ENCODE data around the gene ZNF827. TPM values are rescaled to one million over a fixed set of nuclear protein-coding genes. Genes with fewer than 3 reads are reported as not detected.
A peak's percentile ranks its signal among the peaks of the same experiment; 100 is the strongest.

Gene ZNF827
- total and polyA plus RNA-seq, 2 of the 8 experiments (the other 6 are each of a cell fraction or from before 2014, with no cell fraction given): 25.3 to 26.2 TPM

GRCh38 chr4:145822181-145822580 is 116.4 kb downstream of the ZNF827 start:
- Histone ChIP-seq H4K20me1 (replicated peaks in 1 of 2; ENCODE audit: control insufficient read depth in 1 of 2, insufficient read depth in 2 of 2, low read length in 2 of 2) (no peaks in the 10 kb centered on the region), H3K79me2 (ENCODE audit: control insufficient read depth in 1 of 2, insufficient read depth in 2 of 2, low read length in 2 of 2) (no peaks in the 10 kb centered on the region), H3K56ac (replicated peaks; ENCODE audit: insufficient read length, low read depth, low read length) (no peak overlapping the region), H3K79me1 (ENCODE audit: low read depth, low read length) (no peaks in the 10 kb centered on the region), H2BK15ac (ENCODE audit: low read length) (no peak overlapping the region), H3K4me1 (replicated peaks in 1 of 4; ENCODE audit: control insufficient read depth in 3 of 4, insufficient read depth in 4 of 4, low read length in 3 of 4) (peaks cover 0 to 15% (median 10%) of the 10 kb centered on the region in 4 experiments; a peak in 5 of 7 replicates), H4K91ac (replicated peaks; ENCODE audit: insufficient read length, low read length) (no peak overlapping the region), H4K8ac (ENCODE audit: extremely low read depth, insufficient read depth, low read length) (0 out of 2 replicates have a peak overlapping the region, but pooled peaks have one; percentile 12), H3K9me3 (ENCODE audit: insufficient read depth in 2 of 2, low read depth in 1 of 2, low read length in 1 of 2) (no peaks in the 10 kb centered on the region), H3K23ac (ENCODE audit: insufficient read length) (no peak overlapping the region), H2BK12ac (ENCODE audit: low read depth, low read length) (peak overlapping the region; percentile 27; the same call in 1 of the 2 replicates), H3K14ac (ENCODE audit: insufficient read length) (no peak overlapping the region), H3K18ac (ENCODE audit: extremely low read depth, low read length) (no peak overlapping the region), H2AK5ac (ENCODE audit: low read depth, low read length) (no peak overlapping the region), H3K23me2 (ENCODE audit: low read depth, low read length) (no peaks in the 10 kb centered on the region), H2BK20ac (ENCODE audit: low read length) (no peak overlapping the region), H3K27ac (ENCODE audit: low read depth, low read length) (no peak overlapping the region), H2AFZ (ENCODE audit: low read length) (no peak overlapping the region), H3K4me3 (ENCODE audit: extremely low read depth in 1 of 4, insufficient read depth in 2 of 4, low read depth in 3 of 4, low read length in 4 of 4) (no peak overlapping the region), H3K4me2 (ENCODE audit: insufficient read depth in 1 of 2, low read depth in 2 of 2, low read length in 2 of 2) (no peak overlapping the region), H3K36me3 (ENCODE audit: control insufficient read depth in 2 of 4, insufficient read depth in 4 of 4, low read length in 3 of 4) (peaks cover 0 to 11% (median under 1%) of the 10 kb centered on the region in 4 experiments; a peak in 2 of 8 replicates), H3K4ac (replicated peaks; ENCODE audit: insufficient read length, low read depth, low read length) (no peak overlapping the region), H3K27me3 (replicated peaks in 1 of 4; ENCODE audit: control insufficient read depth in 3 of 4, extremely low read depth in 1 of 4, insufficient read depth in 3 of 4, low read length in 3 of 4) (no peaks in the 10 kb centered on the region), H2BK120ac (replicated peaks; ENCODE audit: low read depth, low read length) (no peak overlapping the region), H4K5ac (ENCODE audit: insufficient read length, low read depth, low read length) (no peak overlapping the region), H2BK5ac (ENCODE audit: low read depth, low read length) (peak overlapping the region; percentile 8; the same call in 1 of the 2 replicates), H3K9ac (replicated peaks in 1 of 4; ENCODE audit: extremely low read depth in 1 of 4, low read depth in 3 of 4, low read length in 3 of 4) (no peak overlapping the region)
- DNase-seq (ENCODE audit: low read depth in 1 of 2, low spot score in 2 of 2) (no peak), FAIRE-seq (no peak)
- TF ChIP-seq YY1 (IDR thresholded peaks at IDR 0.05; ENCODE audit: low read depth, low read length) (no peak), TCF12 (IDR thresholded peaks at IDR 0.05; ENCODE audit: low read depth, low read length) (no peak), KDM1A (IDR thresholded peaks at IDR 0.05; ENCODE audit: borderline replicate concordance, low read length) (no peak), SAP30 (IDR thresholded peaks at IDR 0.05; ENCODE audit: insufficient read depth, insufficient replicate concordance, low read length) (no peak), RXRA (IDR thresholded peaks at IDR 0.05; ENCODE audit: insufficient read depth, low read depth, low read length) (no peak), RBBP5 (IDR thresholded peaks at IDR 0.05; ENCODE audit: borderline replicate concordance, low read depth, low read length) (no peak), TBP (IDR thresholded peaks at IDR 0.05; ENCODE audit: low read depth, low read length) (no peak), GABPA (IDR thresholded peaks at IDR 0.05; ENCODE audit: borderline replicate concordance, insufficient read depth, low read length) (no peak), BACH1 (IDR thresholded peaks at IDR 0.05; ENCODE audit: low read length) (no peak), NANOG (IDR thresholded peaks at IDR 0.05; ENCODE audit: insufficient read depth, low read depth, low read length, poor library complexity, severe bottlenecking) (no peak), TEAD4 (IDR thresholded peaks at IDR 0.05; ENCODE audit: low read depth, low read length) (no peak), ATF3 (IDR thresholded peaks at IDR 0.05; ENCODE audit: insufficient read depth, low read depth, low read length) (no peak), RFX5 (IDR thresholded peaks at IDR 0.05; ENCODE audit: borderline replicate concordance, low read depth, low read length) (no peak), CREB1 (IDR thresholded peaks at IDR 0.05) (no peak)
- ChIA-PET CTCF (ENCODE audit: partially characterized antibody) (no interaction called here), POLR2A (ENCODE audit: partially characterized antibody) (no interaction called here)
- WGBS, 2 experiments (ENCODE audit: extremely low coverage in 1 of 2, insufficient coverage in 1 of 2, insufficient read length in 1 of 2, insufficient replicate concordance in 2 of 2, low coverage in 1 of 2, low lambda C conversion rate in 2 of 2, missing lambda C conversion rate in 1 of 2): 81% methylated on average over 3 of the region's 3 CpGs; no CpG with 5 or more reads in 1 of the 2 experiments

Measured in H1 (cell line).